Measurements from ENCODE around the gene TM4SF1.

DNA sequence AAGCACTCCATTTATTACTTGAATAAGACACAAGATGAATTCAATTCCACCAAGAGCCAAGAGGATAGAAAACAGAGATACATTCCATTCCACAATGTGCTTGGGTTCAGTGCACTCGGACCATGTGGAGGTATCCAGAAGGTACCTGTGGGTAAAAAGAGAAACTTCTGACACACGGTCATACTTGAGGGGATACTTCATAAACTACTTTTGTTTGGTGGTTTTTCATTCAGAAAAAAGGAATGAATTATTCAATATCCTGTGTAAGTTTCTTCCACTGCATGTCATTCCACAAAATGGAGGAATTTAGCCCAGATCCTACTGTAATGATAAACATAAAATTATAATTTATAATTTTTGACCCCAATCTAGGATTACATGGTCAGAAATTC, 5.7 kb downstream of the TM4SF1 start:
- TF ChIP-seq, protein P1, sequence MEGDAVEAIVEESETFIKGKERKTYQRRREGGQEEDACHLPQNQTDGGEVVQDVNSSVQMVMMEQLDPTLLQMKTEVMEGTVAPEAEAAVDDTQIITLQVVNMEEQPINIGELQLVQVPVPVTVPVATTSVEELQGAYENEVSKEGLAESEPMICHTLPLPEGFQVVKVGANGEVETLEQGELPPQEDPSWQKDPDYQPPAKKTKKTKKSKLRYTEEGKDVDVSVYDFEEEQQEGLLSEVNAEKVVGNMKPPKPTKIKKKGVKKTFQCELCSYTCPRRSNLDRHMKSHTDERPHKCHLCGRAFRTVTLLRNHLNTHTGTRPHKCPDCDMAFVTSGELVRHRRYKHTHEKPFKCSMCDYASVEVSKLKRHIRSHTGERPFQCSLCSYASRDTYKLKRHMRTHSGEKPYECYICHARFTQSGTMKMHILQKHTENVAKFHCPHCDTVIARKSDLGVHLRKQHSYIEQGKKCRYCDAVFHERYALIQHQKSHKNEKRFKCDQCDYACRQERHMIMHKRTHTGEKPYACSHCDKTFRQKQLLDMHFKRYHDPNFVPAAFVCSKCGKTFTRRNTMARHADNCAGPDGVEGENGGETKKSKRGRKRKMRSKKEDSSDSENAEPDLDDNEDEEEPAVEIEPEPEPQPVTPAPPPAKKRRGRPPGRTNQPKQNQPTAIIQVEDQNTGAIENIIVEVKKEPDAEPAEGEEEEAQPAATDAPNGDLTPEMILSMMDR (IDR thresholded peaks at IDR 0.05; ENCODE audit: insufficient read depth, low read depth, low read length): no peak
- TF ChIP-seq EZH2 (IDR thresholded peaks at IDR 0.05; ENCODE audit: insufficient read depth, low read length): no peak
